Ascending aorta (tissue), 2 donors: Measurements from ENCODE around the gene STK17A. TPM values are rescaled to one million over a fixed set of nuclear protein-coding genes. Genes with fewer than 3 reads are reported as not detected.

Source experiments
- DNase-seq, 2 donors: peaks; one replicate each; pipeline ENCODE4 v3.0.0-alpha.2; 2019; ENCODE audit warnings: low spot score in 2 of 2
- H3K27ac ChIP-seq, 2 donors: fragments of 200-600 bp; sonication (generic); one replicate each; pipeline ENCODE4 v1.5.1; 2016 to 2017; ENCODE audit warnings: mild to moderate bottlenecking in 1 of 2
- H3K27me3 ChIP-seq: fragments of 200-600 bp; sonication (generic); one replicate; pipeline ENCODE4 v1.5.1; 2017
- H3K36me3 ChIP-seq, 2 donors: fragments of 200-600 bp; sonication (generic); one replicate each; pipeline ENCODE4 v1.5.1; 2016
- H3K4me1 ChIP-seq, 2 donors: fragments of 200-600 bp; sonication (generic); one replicate each; pipeline ENCODE4 v1.5.1; 2016 to 2017; ENCODE audit warnings: mild to moderate bottlenecking in 1 of 2
- H3K4me3 ChIP-seq, 2 donors: fragments of 200-600 bp; sonication (generic); one replicate each; pipeline ENCODE4 v1.5.1; 2016 to 2017; ENCODE audit warnings: mild to moderate bottlenecking in 1 of 2
- H3K9me3 ChIP-seq, 2 donors: fragments of 200-600 bp; sonication (generic); one replicate each; pipeline ENCODE4 v1.5.1; 2016
- intact Hi-C: fragments of 100-400 bp; cut with DNase I; formaldehyde crosslinking; loops from one replicate; pipeline ENCODE4 v1.15.1; 2023
- total RNA-seq: library from RNA; depleted of rRNA; stranded (reverse); fragments of >200 nt; gene quantifications from one replicate; pipeline ENCODE4 v1.1.0, GENCODE V29; 2016
- TF ChIP-seq, protein P1 (sequence below), 3 experiments: fragments of 200-600 bp in 2 of 3; fragments of 450-650 bp in 1 of 3; sonication (generic) in 2 of 3; IDR thresholded peaks; one replicate each; pipeline ENCODE4 v1.5.1; 2016 to 2019; ENCODE audit warnings: antibody characterized with exemption in 3 of 3, mild to moderate bottlenecking in 1 of 3, moderate library complexity in 1 of 3

The STK17A gene
- total RNA-seq, 1 donor from 2014 or later, result 9.6 TPM

DNA sequence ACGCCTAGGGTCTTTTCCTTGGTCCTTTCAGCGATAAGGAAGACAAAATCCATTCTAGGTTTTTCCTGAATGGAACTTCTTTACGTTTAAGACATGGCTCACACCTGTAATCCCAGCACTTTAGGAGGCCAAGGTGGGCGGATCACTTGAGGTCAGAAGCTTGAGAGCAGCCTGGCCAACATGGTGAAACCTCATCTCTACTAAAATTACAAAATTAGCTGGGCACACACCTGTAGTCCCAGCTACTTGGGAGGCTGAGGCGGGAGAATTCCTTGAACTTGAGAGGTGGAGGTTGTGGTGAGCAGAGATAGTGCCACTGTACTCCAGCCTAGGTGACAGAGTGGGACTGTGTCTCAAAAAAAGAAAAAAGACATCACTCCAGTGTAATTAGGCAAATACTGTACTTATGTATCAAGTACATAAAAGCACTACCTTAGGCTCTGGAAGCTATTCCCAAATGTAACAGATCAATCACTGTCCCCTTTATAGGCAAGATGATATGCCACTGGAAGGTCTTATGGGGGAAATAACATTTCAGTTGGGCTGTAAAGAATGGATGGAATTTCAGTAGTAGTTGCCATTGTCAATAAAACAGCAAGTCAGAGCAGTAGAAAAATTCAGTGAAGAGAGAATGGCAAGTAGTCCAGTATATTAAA lies 5.7 kb downstream of the STK17A start:
- H3K9me3 ChIP-seq, result no peaks in the 10 kb centered on the region
- no peaks in the 10 kb centered on the region for H3K36me3 ChIP-seq
- H3K4me3 ChIP-seq, result no peak overlapping the region
- TF ChIP-seq, protein P1, sequence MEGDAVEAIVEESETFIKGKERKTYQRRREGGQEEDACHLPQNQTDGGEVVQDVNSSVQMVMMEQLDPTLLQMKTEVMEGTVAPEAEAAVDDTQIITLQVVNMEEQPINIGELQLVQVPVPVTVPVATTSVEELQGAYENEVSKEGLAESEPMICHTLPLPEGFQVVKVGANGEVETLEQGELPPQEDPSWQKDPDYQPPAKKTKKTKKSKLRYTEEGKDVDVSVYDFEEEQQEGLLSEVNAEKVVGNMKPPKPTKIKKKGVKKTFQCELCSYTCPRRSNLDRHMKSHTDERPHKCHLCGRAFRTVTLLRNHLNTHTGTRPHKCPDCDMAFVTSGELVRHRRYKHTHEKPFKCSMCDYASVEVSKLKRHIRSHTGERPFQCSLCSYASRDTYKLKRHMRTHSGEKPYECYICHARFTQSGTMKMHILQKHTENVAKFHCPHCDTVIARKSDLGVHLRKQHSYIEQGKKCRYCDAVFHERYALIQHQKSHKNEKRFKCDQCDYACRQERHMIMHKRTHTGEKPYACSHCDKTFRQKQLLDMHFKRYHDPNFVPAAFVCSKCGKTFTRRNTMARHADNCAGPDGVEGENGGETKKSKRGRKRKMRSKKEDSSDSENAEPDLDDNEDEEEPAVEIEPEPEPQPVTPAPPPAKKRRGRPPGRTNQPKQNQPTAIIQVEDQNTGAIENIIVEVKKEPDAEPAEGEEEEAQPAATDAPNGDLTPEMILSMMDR (IDR thresholded peaks at IDR 0.05), result no peak
- no peak for DNase-seq
- peaks cover 0 to 39% of the 10 kb centered on the region in 2 donors for H3K4me1 ChIP-seq
- intact Hi-C loops, result loop anchor here (10.0 kb wide), 1 partner anchor 654 kb away; the partner anchor contains the start of genes MRPL32 and PSMA2
- no peaks in the 10 kb centered on the region for H3K27me3 ChIP-seq
- H3K27ac ChIP-seq, result peak overlapping the region in 1 of 2 donors; percentile 20

DNA sequence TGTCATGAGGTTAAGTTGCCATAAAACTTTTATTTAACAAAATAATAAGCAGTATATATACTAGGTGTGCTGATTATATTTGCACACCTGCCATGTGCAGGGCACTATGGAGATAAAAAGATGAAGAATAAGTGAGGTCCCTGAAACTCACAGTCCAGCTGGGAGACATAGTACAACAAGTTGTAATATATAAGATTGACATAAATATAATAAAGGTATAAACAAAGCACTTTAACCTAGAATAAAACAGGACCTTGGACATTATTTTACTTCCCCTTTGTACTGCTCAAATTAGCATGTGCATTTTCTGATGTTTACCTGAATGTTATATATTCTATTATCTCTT lies 6.2 kb downstream of the STK17A start:
- Histone ChIP-seq H3K4me1 (peaks cover 0 to 43% of the 10 kb centered on the region in 2 donors), H3K36me3 (no peaks in the 10 kb centered on the region), H3K9me3 (no peaks in the 10 kb centered on the region), H3K27me3 (no peaks in the 10 kb centered on the region), H3K4me3 (no peak overlapping the region), H3K27ac (no peak overlapping the region)
- TF ChIP-seq, protein P1 (IDR thresholded peaks at IDR 0.05), result no peak
- DNase-seq, result no peak
- intact Hi-C loops, result loop anchor here (10.0 kb wide), 1 partner anchor 654 kb away; the partner anchor contains the start of genes MRPL32 and PSMA2

DNA sequence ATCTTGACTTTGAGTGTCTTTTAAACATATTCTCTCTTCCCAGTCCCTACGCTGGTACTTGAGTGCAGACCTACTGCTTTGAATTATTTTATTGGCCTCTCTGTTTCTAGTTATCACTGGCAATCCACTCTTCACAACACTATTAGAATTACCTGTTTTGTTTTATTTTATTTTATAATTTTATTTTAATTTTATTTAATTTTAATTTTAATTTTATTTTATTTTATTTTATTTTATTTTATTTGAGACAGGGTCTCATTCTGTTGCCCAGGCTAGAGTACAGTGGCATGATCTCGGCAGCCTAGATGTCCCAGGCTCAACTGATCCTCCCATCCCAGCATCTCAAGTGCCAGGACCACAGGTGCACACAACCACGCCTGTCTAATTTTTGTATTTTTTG lies 6.8 kb downstream of the STK17A start:
- Histone ChIP-seq H3K27ac (peak overlapping the region in 1 of 2 donors; percentile 47), H3K36me3 (no peaks in the 10 kb centered on the region), H3K27me3 (no peaks in the 10 kb centered on the region), H3K4me1 (peaks cover 0 to 43% of the 10 kb centered on the region in 2 donors), H3K9me3 (no peaks in the 10 kb centered on the region), H3K4me3 (no peak overlapping the region)
- DNase-seq, result no peak
- intact Hi-C loops, result loop anchor here (10.0 kb wide), 1 partner anchor 655 kb away; the partner anchor contains the start of genes MRPL32 and PSMA2
- TF ChIP-seq, protein P1 (IDR thresholded peaks at IDR 0.05), result no peak

DNA sequence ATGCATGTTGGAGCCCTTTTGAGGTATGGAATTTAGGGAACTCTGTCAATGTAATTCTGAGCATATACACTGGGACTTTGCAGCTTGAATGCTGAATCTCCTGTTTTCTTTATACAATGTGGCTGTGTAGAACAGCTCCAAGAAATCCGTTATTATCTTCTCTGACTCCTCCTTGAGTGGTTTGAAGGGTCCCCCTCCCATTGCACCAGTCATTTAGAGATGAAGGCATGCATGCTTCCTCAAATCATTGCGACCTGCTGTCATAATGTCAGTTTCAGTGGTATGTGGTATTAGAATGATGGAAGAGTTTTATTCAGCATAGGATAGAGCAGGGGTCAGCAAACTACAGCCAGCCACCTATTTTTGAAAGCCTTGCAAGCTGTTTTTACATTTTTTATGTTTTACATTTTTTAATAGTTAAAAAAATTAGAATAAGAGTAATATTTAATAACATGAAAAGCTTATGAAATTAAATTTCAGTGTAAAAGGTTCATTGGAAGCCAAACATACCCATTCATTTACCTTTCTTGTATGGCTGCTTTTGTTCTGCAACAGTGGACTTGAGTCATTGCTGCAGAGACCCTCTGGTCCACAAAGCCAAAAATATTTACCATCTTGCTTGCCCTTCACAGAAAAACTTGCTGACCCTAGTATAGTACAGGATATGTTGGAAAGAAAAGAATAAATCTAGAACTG lies 8.1 kb downstream of the STK17A start:
- Histone ChIP-seq H3K36me3 (no peaks in the 10 kb centered on the region), H3K4me3 (no peak overlapping the region), H3K27me3 (no peaks in the 10 kb centered on the region), H3K4me1 (peaks cover 0 to 46% of the 10 kb centered on the region in 2 donors), H3K9me3 (no peaks in the 10 kb centered on the region), H3K27ac (peak overlapping the region; percentile 1 to 60)
- intact Hi-C loops, result no loop called here
- DNase-seq, result no peak
- TF ChIP-seq, protein P1 (IDR thresholded peaks at IDR 0.05), result no peak

DNA sequence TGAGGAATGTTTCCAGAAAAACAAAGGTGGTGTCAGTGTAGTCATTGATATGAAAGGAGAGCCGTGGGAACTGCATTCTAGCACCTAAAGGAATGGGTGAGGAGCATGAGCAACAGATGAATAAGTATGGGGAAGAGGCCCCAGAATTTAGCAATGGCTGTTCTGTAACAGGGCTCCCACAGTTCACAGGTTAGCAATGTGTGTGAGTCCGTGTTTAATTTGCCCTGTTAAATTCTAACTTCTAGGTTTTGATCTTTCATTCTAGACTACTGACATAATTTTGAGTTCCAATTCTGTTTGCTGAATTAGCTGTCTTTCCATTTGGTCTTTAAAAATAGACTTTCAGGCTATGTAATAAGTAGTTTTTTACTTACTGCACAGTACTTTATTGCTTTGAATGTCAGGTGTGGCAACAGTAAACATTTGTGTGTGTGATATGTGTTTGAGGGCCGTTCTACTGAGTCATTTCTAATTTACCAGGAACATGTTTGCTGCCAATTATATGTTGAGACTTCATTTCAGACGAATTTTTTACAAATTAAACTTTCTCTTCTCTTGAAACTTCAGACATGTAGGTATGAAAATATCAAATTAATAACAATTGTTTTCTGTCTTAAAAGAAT lies 8.8 kb downstream of the STK17A start:
- Histone ChIP-seq H3K27me3 (no peaks in the 10 kb centered on the region), H3K9me3 (no peaks in the 10 kb centered on the region), H3K4me3 (no peak overlapping the region), H3K36me3 (peaks cover 0 to 3% of the 10 kb centered on the region in 2 donors), H3K4me1 (peaks cover 0 to 46% of the 10 kb centered on the region in 2 donors), H3K27ac (peak overlapping the region; percentile 1 to 60)
- intact Hi-C loops, result no loop called here
- TF ChIP-seq, protein P1 (IDR thresholded peaks at IDR 0.05), result no peak
- no peak for DNase-seq
